Measurements from ENCODE around the gene PYGO2.

Gene PYGO2

GRCh38 chr1:154937085-154937987 is 24.2 kb downstream of the PYGO2 start:
- Mint-ChIP-seq H3K9me3 (ENCODE audit: low read depth) (no peaks in the 10 kb centered on the region), H3K36me3 (no peaks in the 10 kb centered on the region), H3K27ac (peak overlapping the region; percentile 98), H3K27me3 (no peaks in the 10 kb centered on the region), H3K4me1 (ENCODE audit: low read depth) (peaks cover 54% of the 10 kb centered on the region), H3K4me3 (peak overlapping the region; percentile 95)

- Mint-ChIP-seq H3K4me3 (peak within 1 kb of the TSS; percentile 95), H3K27me3 (no peaks in the 10 kb centered on the region), H3K27ac (peak within 1 kb of the TSS; percentile 98), H3K4me1 (ENCODE audit: low read depth) (peaks cover 49% of the 10 kb centered on the region), H3K36me3 (no peaks in the 10 kb centered on the region), H3K9me3 (ENCODE audit: low read depth) (no peaks in the 10 kb centered on the region)
Observed at GRCh38 chr1:154936555-154937084, 25.0 kb downstream of the PYGO2 start, which contains the start of gene PMVK. Gene PMVK, minus strand, starts transcription at chr1:154936719. Its CDS starts 34 bp downstream, at chr1:154936685.

GRCh38 chr1:154935749-154936554 is 25.6 kb downstream of the PYGO2 start:
- H3K4me3 Mint-ChIP-seq, result peak overlapping the region; percentile 95
- H3K36me3 Mint-ChIP-seq, result no peaks in the 10 kb centered on the region
- peaks cover 45% of the 10 kb centered on the region for H3K4me1 Mint-ChIP-seq (ENCODE audit: low read depth)
- no peaks in the 10 kb centered on the region for H3K27me3 Mint-ChIP-seq
- peak overlapping the region; percentile 98 for H3K27ac Mint-ChIP-seq
- no peaks in the 10 kb centered on the region for H3K9me3 Mint-ChIP-seq (ENCODE audit: low read depth)

- Mint-ChIP-seq H3K4me1 (ENCODE audit: low read depth) (peaks cover 34% of the 10 kb centered on the region), H3K36me3 (no peaks in the 10 kb centered on the region), H3K27me3 (no peaks in the 10 kb centered on the region), H3K9me3 (ENCODE audit: low read depth) (no peaks in the 10 kb centered on the region), H3K4me3 (no peak overlapping the region), H3K27ac (no peak overlapping the region)
Observed at GRCh38 chr1:154934358-154934948, 27.1 kb downstream of the PYGO2 start.

GRCh38 chr1:154931940-154932487 is 29.6 kb downstream of the PYGO2 start:
- Mint-ChIP-seq H3K27me3 (no peaks in the 10 kb centered on the region), H3K4me1 (ENCODE audit: low read depth) (peaks cover 19% of the 10 kb centered on the region), H3K9me3 (ENCODE audit: low read depth) (no peaks in the 10 kb centered on the region), H3K27ac (no peak overlapping the region), H3K4me3 (no peak overlapping the region), H3K36me3 (peaks cover 7% of the 10 kb centered on the region)

- H3K4me1 Mint-ChIP-seq (ENCODE audit: low read depth), result no peaks in the 10 kb centered on the region
- no peak overlapping the region for H3K27ac Mint-ChIP-seq
Observed at GRCh38 chr1:154926201-154926600, 35.4 kb downstream of the PYGO2 start.

GRCh38 chr1:154925335-154926170 is 36.0 kb downstream of the PYGO2 start:
- H3K4me1 Mint-ChIP-seq (ENCODE audit: low read depth), result no peaks in the 10 kb centered on the region
- no peak overlapping the region for H3K27ac Mint-ChIP-seq
- H3K27me3 Mint-ChIP-seq, result no peaks in the 10 kb centered on the region
- H3K4me3 Mint-ChIP-seq, result no peak overlapping the region
- peaks cover 12% of the 10 kb centered on the region for H3K36me3 Mint-ChIP-seq
- no peaks in the 10 kb centered on the region for H3K9me3 Mint-ChIP-seq (ENCODE audit: low read depth)

More at GRCh38 chr1:154926201-154926600, 35.4 kb downstream of the PYGO2 start:
- Mint-ChIP-seq H3K36me3 (peaks cover 12% of the 10 kb centered on the region), H3K4me3 (no peak overlapping the region), H3K27me3 (no peaks in the 10 kb centered on the region), H3K9me3 (ENCODE audit: low read depth) (no peaks in the 10 kb centered on the region)

- H3K9me3 Mint-ChIP-seq (ENCODE audit: low read depth), result no peaks in the 10 kb centered on the region
- no peak overlapping the region for H3K27ac Mint-ChIP-seq
- no peak overlapping the region for H3K4me3 Mint-ChIP-seq
- H3K27me3 Mint-ChIP-seq, result no peaks in the 10 kb centered on the region
- no peaks in the 10 kb centered on the region for H3K4me1 Mint-ChIP-seq (ENCODE audit: low read depth)
- peaks cover 12% of the 10 kb centered on the region for H3K36me3 Mint-ChIP-seq
Observed at GRCh38 chr1:154923695-154924094, 37.9 kb downstream of the PYGO2 start.

- H3K9me3 Mint-ChIP-seq (ENCODE audit: low read depth), result no peaks in the 10 kb centered on the region
- peaks cover 4% of the 10 kb centered on the region for H3K36me3 Mint-ChIP-seq
- H3K27ac Mint-ChIP-seq, result no peak overlapping the region
- H3K4me3 Mint-ChIP-seq, result no peak overlapping the region
- H3K27me3 Mint-ChIP-seq, result no peaks in the 10 kb centered on the region
- no peaks in the 10 kb centered on the region for H3K4me1 Mint-ChIP-seq (ENCODE audit: low read depth)
Observed at GRCh38 chr1:154913273-154913672, 48.3 kb downstream of the PYGO2 start.

GRCh38 chr1:154912755-154913154 is 48.8 kb downstream of the PYGO2 start:
- Mint-ChIP-seq H3K27me3 (no peaks in the 10 kb centered on the region), H3K4me1 (ENCODE audit: low read depth) (no peaks in the 10 kb centered on the region), H3K4me3 (no peak overlapping the region), H3K27ac (no peak overlapping the region), H3K9me3 (ENCODE audit: low read depth) (no peaks in the 10 kb centered on the region), H3K36me3 (peaks cover 4% of the 10 kb centered on the region)

- Mint-ChIP-seq H3K9me3 (ENCODE audit: low read depth) (no peaks in the 10 kb centered on the region), H3K27ac (no peak overlapping the region), H3K4me3 (no peak overlapping the region), H3K27me3 (no peaks in the 10 kb centered on the region), H3K4me1 (ENCODE audit: low read depth) (no peaks in the 10 kb centered on the region), H3K36me3 (peaks cover 4% of the 10 kb centered on the region)
Observed at GRCh38 chr1:154911691-154912550, 49.7 kb downstream of the PYGO2 start.

- no peaks in the 10 kb centered on the region for H3K27me3 Mint-ChIP-seq
- no peak overlapping the region for H3K27ac Mint-ChIP-seq
- no peaks in the 10 kb centered on the region for H3K36me3 Mint-ChIP-seq
Observed at GRCh38 chr1:154910851-154911250, 50.7 kb downstream of the PYGO2 start.

GRCh38 chr1:154908937-154909336 is 52.6 kb downstream of the PYGO2 start:
- Mint-ChIP-seq H3K27me3 (no peaks in the 10 kb centered on the region), H3K36me3 (no peaks in the 10 kb centered on the region), H3K4me1 (ENCODE audit: low read depth) (no peaks in the 10 kb centered on the region), H3K9me3 (ENCODE audit: low read depth) (no peaks in the 10 kb centered on the region), H3K4me3 (no peak overlapping the region), H3K27ac (no peak overlapping the region)

More at GRCh38 chr1:154910851-154911250, 50.7 kb downstream of the PYGO2 start:
- Mint-ChIP-seq H3K4me3 (no peak overlapping the region), H3K4me1 (ENCODE audit: low read depth) (no peaks in the 10 kb centered on the region), H3K9me3 (ENCODE audit: low read depth) (no peaks in the 10 kb centered on the region)
